DMS114 treated with DMSO at 0.1 percent for 48 hours (cell line): ENCODE measurements around the gene GAP43.
"Not testable (repeated sequence)": the region's sequence is repeated elsewhere in the genome, so short reads cannot be mapped to it uniquely, and the experiment has no call there.

Experiments
- DNase-seq: peaks from one replicate; lab custom pipeline; 2025; ENCODE audit not compliant: unreplicated experiment; lab: John Stamatoyannopoulos, UW

GAP43 gene

DNA sequence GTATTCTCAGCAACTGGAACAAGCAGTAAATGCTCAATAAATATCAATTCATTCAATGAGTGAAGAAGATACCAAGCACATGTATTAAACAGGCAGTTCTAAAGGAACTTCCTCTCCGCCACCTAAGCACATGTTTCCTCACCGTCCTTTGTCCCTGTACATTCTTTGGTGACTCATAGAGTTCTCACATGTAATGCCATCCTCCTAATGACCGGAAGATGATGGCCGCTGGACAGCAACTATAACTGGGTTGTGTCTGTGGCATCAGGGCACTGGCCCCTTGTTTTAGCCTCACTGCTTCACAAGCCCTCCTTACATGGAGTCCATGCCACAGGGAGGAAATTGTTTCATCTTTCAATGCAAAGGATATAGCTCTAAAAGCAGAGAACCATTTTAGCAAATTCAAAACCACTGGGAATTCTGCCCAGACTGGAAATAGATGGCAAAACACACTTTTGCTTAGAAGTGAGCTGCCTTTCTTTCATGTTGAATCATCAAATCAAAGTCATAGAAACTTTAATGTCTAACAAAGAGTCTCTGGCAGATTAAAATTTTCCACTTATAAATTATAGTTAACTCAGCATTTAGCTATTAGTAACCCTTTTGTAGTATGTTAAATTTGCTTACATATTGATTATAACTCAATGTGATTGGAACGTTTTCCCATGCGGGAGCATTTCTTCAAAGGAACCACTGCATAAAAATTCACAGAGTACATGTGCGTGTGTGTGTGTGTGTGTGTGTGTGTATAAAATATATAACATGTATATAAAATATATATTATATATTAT lies 74.1 kb downstream of the GAP43 start:
- no peak for DNase-seq

DNA sequence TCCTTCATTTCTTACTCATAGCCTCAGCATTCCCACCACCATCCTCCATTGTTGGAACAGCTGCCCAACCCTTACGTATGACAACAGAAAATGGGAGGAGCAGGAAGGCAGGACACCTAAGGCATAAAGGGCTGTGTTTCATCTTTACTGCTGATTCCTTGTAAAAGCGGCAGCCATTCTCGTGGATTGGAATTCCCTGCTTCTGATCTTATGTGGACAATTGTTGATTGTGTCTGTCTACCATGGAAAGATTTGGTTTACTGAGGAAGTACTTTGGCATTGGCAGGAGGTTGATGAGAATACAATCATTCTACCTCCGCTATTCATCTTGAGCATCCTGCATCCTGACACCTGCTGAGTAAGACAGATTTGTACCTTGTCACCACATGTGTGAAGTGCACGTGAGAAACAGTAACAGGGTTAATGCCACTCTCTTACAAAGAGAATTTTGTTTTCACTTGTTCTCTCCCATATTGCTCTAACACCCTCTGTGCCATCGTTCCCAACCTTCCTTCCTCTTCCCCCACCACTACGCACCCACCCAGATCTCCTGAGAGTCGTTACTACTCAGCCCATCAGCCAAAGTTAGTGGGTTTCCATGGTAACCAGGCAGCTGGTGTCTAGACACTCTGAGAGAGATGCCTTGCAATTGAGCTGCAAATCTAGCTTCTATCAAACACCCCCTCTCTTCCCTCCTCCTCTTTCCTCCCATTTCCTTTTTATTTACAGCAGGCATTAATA lies 75.7 kb downstream of the GAP43 start:
- no peak for DNase-seq

DNA sequence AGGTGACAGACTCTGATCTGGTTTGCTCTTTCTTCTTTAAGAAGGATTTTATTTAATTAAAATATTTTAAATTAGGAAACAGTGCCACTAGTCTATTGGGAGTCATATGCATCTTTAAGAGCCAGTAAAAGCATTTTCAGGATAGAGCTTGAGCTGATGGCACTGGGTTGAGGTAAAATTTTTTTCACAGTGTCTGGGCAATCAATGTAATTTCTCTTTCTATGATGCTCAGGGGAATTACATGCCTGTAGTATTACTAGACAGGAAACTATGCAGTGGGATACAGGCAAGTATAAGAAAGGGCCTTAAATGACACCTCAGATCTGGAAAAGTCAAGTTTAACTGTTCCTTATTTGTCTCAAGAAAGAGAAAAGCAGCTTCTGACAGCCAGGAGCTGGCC lies 76.4 kb downstream of the GAP43 start:
- DNase-seq: no peak

DNA sequence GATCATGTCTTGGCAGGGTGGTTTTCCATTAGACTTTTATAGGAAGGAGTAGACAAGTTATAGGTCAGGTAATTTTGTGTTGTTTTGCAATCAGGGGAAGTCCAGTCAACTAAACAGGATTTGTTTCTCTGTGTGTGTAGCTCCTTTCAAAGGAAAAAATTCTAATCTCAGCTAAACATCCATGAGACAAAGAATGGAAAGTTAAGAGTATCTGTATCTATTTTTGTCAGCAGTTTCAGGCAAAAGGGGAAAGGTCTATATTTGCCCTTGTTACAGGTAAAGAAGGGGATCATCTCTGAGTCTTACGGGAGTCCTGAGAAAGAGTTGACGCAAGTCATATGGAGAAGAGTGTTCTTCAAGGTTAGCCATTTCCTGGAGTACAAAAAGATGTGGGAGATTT lies 79.3 kb downstream of the GAP43 start:
- no peak for DNase-seq

DNA sequence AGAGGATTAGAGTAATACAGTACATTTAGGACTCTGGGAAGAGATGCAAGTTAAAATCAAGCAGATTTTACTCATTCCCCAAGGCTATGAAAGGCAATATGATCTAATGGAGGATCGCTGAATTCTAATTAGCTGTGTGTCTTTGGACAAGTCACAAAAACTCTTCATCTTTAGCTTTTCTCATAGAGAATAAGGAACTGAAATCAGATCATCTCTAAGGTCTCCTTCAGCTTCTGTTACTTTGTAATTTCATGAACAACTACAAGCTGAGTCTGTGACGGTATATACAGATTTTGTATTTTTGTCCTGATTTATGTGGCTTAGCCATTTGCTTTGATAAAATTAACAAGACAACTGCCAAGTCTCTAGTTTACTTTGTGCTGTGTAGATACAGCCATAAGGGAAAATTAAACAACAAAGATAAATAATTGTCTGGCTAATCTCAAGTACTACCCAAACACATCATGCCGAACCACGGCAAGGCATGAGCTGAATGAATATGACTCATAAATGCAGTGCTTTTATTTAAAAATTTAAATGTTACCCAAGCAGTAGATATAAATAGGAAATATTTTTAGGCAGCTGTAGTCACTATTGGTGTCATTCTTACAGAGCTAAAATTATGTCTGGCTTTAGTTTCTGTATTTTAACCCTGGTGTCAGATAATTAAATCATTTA lies 81.5 kb downstream of the GAP43 start:
- no peak for DNase-seq

DNA sequence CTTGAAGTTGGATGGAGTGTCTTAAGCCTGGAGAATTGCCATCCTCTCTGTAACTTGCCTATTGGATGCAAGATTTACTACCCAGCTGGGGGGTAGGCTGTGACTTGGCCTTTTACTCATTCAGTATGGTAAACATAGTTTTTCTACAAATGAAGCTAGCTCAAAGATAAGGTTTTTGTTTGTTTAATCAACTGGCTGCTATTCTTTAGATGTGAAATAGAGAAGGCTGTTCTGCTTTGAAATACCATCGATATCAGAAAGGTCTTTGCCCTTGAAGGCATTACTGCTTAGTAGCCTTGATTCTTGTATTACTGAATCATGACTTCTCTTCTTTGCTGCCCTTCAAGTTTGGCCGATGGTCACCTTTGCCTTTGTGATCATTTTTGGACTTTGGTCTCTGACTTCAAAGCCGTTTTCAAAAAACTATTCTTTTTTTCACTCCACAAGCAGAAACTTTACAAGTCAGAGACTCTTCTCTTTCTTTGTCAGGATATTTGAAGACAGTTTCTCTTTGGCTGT lies 83.1 kb downstream of the GAP43 start:
- DNase-seq: no peak

DNA sequence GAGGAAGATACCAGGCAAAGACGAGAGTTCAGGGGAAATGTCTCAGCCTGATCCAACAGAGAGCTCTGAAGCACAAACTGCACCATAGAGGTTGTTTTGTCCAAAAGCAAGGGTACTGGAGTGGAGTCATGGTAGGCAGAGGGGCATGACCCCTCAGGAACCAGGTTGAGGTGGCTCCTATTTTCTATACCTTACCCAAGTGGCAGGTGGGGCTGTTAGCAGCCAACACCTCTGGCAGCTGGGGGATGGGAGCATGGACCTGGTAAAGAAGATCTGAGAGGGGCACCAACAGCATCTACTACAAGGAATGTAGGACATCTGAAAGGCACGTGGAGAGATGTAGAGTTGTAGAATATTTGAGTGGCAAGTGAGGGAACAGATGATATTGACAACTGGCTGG lies 85.2 kb downstream of the GAP43 start:
- no peak for DNase-seq

DNA sequence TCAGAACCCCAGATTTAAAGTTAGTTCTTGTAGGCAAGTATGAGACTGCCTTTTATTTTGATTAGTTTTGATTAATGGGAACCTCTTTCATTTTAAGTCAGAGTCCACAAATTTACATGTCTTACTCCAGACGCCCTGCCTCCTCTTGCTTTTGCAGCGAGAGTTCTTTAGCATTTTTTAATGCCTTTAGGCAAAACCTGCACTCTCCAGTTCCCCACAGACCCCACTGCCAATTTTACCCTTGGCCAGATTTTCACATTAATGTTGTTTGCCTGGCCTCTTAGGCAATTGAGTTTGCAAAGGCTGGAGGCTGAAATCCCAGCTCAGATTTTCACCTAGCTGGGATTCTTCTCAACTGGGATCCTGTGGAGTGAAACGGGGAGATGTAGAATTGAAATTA lies 85.8 kb downstream of the GAP43 start:
- no peak for DNase-seq

DNA sequence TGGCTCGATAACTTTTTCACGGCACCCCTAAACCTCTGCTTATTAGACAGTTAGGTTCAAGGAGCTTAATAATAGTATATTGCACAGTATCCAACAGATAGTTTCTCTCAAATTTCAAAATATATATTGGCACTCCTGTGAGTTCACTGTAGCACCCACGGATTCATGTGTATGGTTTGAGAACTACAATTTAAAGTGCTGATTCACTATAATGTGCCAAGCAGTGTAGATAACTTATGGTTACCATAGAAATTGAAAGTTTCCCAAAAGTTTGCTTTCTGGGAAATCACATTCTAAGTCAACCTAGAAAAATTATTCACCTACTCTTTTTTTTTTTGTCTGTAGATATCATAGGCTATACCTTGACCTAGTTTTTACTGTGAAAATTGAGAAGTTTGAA lies 86.6 kb downstream of the GAP43 start:
- no peak for DNase-seq

DNA sequence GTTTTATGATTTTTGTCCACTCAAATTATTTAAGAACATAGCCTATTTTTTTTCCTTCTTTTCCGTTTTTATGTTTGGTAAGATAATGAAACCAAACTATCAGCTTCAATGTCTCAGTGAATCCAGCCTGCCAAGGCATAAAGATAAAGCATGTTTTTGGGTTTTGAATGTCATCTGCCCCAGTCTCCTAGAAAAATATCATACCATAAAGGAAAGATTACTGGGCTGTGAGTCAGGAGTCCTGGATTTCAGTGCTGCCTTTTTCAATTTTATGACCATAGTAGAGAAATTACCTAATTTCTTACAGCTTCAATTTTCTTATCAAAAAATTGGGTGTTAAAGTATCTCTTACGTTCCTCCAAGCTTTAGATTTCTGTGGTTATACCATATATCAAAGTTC lies 87.5 kb downstream of the GAP43 start:
- DNase-seq: no peak

DNA sequence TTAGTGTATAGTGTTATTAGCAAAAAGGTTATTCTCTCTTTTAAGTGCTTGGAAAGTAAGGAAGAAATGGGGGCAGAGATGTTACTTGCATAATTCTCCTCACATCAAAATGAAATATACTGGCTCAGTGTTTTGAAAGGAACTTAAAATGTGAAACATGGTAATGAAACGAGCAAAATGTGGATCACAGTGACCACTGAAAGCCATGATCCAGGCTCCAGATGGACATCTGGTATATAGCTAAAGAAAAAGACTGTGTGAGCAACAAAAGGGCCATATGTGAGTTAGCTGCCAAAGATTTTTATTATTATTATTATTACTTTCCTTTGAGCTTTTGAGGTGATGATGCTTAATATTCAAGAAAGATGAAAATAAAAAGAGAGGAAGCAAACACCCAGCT lies 89.6 kb downstream of the GAP43 start:
- no peak for DNase-seq

DNA sequence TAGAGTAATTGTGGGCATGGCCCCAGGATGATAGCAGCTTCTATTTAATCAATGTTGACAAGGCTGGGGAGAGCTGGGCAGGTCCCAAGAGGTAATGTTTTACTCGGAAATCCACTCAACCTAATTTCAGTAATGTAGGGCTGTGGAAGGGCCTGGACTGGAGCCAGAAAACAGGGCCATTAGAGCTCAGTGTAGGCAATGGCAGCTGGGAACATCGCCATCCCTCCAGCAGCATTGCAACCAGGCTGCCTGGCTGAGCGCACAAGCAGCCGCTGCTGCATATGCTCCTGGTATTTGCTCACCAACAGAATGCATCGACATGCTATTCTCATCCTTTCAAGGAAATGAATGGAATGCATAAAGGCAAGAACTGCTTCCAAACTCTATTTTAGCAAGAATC lies 90.0 kb downstream of the GAP43 start:
- no peak for DNase-seq

DNA sequence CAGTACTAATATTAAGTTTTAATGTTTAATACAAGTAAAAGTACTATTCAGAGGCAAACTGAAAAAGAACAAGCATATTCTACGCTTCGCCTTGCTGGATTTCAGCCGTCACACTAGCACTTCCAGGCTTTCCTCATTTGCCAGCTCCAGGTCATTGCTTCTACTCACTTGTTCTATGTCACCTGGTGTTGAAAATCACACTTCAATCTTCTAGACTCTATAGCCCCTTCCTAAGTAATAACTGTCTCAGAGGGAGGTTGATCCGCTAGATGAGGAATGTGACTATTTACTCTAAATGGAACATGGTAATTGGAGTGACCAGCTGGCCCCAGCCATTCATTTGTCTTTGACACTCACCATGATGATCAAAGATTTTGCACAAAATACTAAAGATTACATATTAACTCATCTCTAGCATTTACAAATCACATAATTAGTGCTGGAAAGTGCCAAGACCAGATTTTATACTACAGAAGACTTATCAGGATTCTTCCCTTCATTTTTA lies 92.0 kb downstream of the GAP43 start:
- DNase-seq: no peak

DNA sequence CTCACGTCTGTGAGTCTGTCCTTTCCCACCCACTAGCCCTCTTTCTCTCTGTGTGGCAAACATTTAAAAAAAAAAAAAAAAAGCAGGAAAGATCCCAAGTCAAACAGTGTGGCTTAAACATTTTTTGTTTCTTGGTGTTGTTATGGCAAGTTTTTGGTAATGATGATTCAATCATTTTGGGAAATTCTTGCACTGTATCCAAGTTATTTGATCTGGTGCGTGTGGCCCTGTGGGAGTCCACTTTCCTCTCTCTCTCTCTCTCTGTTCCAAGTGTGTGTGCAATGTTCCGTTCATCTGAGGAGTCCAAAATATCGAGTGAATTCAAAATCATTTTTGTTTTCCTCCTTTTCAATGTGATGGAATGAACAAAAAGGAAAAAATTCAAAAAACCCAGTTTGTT lies 97.7 kb downstream of the GAP43 start:
- DNase-seq: no peak

DNA sequence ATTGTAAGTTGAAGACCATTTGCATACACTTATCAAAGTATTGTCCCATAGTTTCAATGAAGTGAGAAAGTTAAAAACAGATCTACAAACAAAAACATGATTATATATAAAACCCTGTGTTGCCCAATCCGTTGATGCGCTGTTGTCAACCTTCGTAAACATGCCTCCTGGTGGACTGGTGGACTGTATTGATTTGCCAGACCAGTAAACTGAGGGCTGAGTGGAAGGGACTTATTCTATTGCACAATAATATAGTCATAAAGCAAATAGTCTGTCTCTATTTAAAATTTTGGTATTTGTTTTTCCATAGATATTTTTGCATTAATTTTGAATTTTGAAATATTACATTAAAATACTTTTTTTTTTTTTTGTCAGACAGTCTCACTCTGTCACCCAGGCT lies 102.5 kb downstream of the GAP43 start:
- no peak for DNase-seq

DNA sequence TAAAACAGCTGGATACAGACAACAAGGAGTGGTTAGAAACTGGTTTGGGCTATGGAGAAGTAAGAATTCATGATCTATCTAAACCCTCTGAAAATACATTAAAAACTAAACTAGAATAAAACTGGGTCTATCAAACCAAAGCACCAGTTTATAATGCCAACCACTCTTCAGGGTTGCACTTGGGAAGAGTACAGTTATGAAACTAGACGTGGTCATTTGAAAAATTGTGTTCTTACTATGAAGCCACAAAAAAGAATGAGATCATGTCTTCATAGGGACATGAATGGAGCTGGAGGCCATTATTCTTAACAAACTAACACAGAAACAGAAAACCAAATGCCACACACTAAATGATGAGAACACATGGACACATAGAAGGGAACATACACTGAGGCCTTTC lies 103.8 kb downstream of the GAP43 start:
- no peak for DNase-seq

DNA sequence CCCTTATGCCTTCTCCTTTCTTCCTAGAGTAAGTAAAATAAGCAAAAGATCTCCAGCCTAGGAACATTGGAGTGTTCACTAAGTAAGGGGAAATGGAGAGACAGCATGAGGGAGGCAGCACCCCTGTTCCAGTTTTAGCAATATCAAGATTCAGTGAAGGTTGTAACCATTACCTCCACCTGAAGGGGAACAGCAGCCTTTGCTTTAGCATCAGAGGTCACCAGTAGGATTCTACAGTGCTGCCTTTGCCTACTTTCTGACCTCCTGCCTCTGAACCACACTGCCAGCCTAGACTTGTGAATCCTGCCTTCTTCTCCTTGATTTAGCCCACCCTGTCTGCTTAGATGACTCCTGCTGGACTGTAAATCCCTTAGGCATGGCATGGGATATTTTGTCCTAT lies 104.7 kb downstream of the GAP43 start:
- DNase-seq: no peak

DNA sequence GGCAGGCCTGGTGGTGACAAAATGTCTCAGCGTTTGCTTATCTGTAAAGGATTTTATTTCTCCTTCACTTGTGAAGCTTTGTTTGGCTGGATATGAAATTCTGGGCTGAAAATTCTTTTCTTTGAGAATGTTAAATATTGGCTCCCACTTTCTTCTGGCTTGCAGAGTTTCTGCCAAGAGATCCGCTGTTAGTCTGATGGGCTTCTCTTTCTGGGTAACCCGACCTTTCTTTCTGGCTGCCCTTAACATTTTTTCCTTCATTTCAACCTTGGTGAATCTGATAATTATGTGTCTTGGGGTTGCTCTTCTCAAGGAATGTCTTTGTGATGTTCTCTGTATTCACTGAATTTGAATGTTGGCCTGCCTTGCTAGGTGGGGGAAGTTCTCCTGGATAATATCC lies 113.0 kb downstream of the GAP43 start:
- DNase-seq: not testable (repeated sequence)

DNA sequence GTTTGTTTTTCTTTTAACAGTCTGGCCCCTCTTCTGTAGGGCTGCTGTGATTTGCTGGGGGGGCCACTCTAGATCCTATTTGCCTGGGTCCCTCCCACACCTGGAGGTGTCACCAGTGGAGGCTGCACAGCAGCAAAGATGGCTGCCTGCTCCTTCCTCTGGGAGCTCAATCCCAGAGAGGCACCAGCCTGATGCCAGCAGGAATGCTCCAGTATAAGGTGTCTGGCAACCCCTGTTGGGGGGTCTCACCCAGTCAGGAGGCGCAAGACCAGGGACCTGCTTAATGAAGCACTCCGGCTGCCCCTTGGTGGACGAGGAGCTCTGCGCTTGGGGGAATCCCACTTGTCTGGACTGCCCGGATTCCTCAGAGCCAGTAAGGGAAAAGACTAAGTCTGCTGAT lies 118.3 kb downstream of the GAP43 start:
- no peak for DNase-seq

DNA sequence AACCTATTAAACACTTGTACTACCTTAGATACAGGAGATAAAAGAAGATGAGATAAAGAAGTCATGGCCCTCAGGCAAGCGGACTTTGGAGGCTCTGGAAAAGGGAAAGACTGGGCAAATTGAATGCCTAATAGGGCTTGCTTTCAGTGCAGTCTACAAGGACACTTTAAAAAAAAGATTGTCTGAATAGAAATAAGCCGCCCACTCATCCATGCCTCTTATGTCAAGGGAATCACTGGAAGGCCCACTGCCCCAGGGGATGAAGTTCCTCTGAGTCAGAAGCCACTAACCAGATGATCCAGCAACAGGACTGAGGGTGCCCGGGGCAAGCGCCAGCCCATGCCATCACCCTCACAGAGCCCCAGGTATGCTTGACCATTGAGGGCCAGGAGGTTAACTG lies 121.2 kb downstream of the GAP43 start:
- not testable (repeated sequence) for DNase-seq

DNA sequence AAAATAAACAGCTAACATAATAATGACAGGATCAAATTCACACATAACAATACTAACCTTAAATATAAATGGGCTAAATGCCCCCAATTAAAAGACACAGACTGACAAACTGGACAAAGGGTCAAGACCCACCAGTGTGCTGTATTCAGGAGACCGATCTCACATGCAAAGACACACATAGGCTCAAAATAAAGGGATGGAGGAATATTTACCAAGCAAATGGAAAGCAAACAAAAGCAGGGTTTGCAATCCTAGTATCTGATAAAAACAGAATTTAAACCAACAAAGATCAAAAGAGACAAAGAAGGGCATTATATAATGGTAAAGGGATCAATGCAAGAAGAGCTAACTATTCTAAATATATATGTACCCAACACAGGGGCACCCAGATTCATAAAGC lies 129.7 kb downstream of the GAP43 start:
- DNase-seq: not testable (repeated sequence)
